HCT116 (cell line): Measurements from ENCODE around the gene DDO. TPM values are rescaled to one million over a fixed set of nuclear protein-coding genes. Genes with fewer than 3 reads are reported as not detected.

Source experiments
- ATAC-seq: fragments of 200-7000 bp; cut with Tn5 transposase; 2 replicates; pipeline ENCODE4 v1.9.1; 2020; ENCODE audit warnings: mild to moderate bottlenecking, moderate library complexity
- Bru-seq: library from RNA; stranded (reverse); fragments of 400-500 nt; gene quantifications from one replicate; lab custom pipeline; 2021; lab: Mats Ljungman, UMichigan
- BruChase-seq, 2 experiments: library from RNA; stranded (reverse); fragments of 400-500 nt; gene quantifications; one replicate each; lab custom pipeline; 2021; lab: Mats Ljungman, UMichigan
- BruUV-seq: library from RNA; stranded (reverse); fragments of 400-500 nt; replicated peaks from 2 replicates; lab custom pipeline; 2021; lab: Mats Ljungman, UMichigan
- CTCF ChIA-PET: fragments of 300-600 bp; sonication (Branson Sonifier 250); formaldehyde crosslinking; loops from one replicate; lab custom pipeline; 2021; ENCODE audit warnings: antibody characterized with exemption; lab: Charles Lee
- POLR2A ChIA-PET: fragments of 300-600, 350-600 bp; sonication (Branson Sonifier 250); formaldehyde crosslinking; loops from one replicate; lab custom pipeline; 2021; ENCODE audit warnings: antibody characterized with exemption; lab: Charles Lee
- RAD21 ChIA-PET, 2 experiments: fragments of 300-600 bp; sonication (Branson Sonifier 250); formaldehyde crosslinking; loops; one replicate each; lab custom pipeline; 2023; ENCODE audit warnings: low total read pairs in 2 of 2; ENCODE audit not compliant: uncharacterized antibody in 2 of 2, unreplicated experiment in 2 of 2, low non-redundant PET in 1 of 2; lab: Charles Lee
- DNase-seq: peaks from one replicate; pipeline ENCODE4 v3.0.0-alpha.2; 2010; ENCODE audit warnings: low read depth, low spot score
- H2AFZ ChIP-seq: fragments of 200-600 bp; shearing (Covaris generic), sonication (generic); 2 replicates; pipeline ENCODE4 v1.6.1; 2017; ENCODE audit warnings: low read depth, mixed run types, mixed read lengths, antibody characterized with exemption, low read length; ENCODE audit not compliant: poor library complexity, severe bottlenecking
- H3K27ac ChIP-seq: 2 replicates; pipeline ENCODE4 v1.5.1; 2012; ENCODE audit warnings: low read depth, low read length
- H3K27me3 ChIP-seq: fragments of 200-600 bp; sonication (generic); 2 replicates; pipeline ENCODE4 v1.6.1; 2016; ENCODE audit warnings: mixed run types, low read length, mixed read lengths; ENCODE audit not compliant: insufficient read depth
- H3K36me3 ChIP-seq, 2 experiments: fragments of 200-500 bp in 1 of 2; fragments of 200-600 bp in 1 of 2; sonication (Bioruptor generic) in 1 of 2; sonication (generic) in 1 of 2; 2 replicates each; pipeline versions ENCODE4 v1.5.1 to v1.6.1; 2014 to 2016; ENCODE audit warnings: low read length in 2 of 2, inconsistent platforms in 1 of 2, mixed read lengths in 1 of 2, mixed run types in 1 of 2; ENCODE audit not compliant: insufficient read depth in 2 of 2, control insufficient read depth in 1 of 2
- H3K4me1 ChIP-seq, 2 experiments: fragments of 200-600 bp in 1 of 2; sonication (generic) in 1 of 2; 2 replicates each; pipeline versions ENCODE4 v1.5.1 to v1.6.1; 2012 to 2017; ENCODE audit warnings: low read length in 2 of 2, inconsistent platforms in 1 of 2, mild to moderate bottlenecking in 1 of 2, mixed read lengths in 1 of 2, mixed run types in 1 of 2, moderate library complexity in 1 of 2; ENCODE audit not compliant: insufficient read depth in 2 of 2, control insufficient read depth in 1 of 2
- H3K4me2 ChIP-seq: fragments of 200-600 bp; sonication (generic); 2 replicates; pipeline ENCODE4 v1.6.1; 2017; ENCODE audit warnings: mixed run types, low read length, mixed read lengths
- H3K4me3 ChIP-seq, 2 experiments: fragments of 200-600 bp in 1 of 2; sonication (generic) in 1 of 2; replicated peaks in 1 of 2; 2 replicates each; pipeline ENCODE4 v1.5.1; 2011 to 2016; ENCODE audit warnings: low read length in 2 of 2, control low read depth in 1 of 2, low read depth in 1 of 2, mild to moderate bottlenecking in 1 of 2, mixed read lengths in 1 of 2, mixed run types in 1 of 2
- H3K79me2 ChIP-seq: fragments of 200-600 bp; sonication (generic); 2 replicates; pipeline ENCODE4 v1.6.1; 2017; ENCODE audit warnings: mild to moderate bottlenecking, mixed run types, low read length, moderate library complexity, mixed read lengths; ENCODE audit not compliant: insufficient read depth
- H3K9ac ChIP-seq: fragments of 200-600 bp; sonication (generic); 2 replicates; pipeline ENCODE4 v1.6.1; 2016; ENCODE audit warnings: low read length, mixed read lengths
- H3K9me2 ChIP-seq: fragments of 200-600 bp; sonication (generic), shearing (Covaris generic); 2 replicates; pipeline ENCODE4 v1.6.1; 2017; ENCODE audit warnings: mixed run types, mild to moderate bottlenecking, moderate library complexity; ENCODE audit not compliant: insufficient read depth
- H3K9me3 ChIP-seq, 2 experiments: fragments of 200-500 bp in 1 of 2; fragments of 200-600 bp in 1 of 2; sonication (Bioruptor generic) in 1 of 2; sonication (generic) in 1 of 2; 2 replicates each; pipeline ENCODE4 v1.6.1; 2014 to 2017; ENCODE audit warnings: low read length in 2 of 2, mixed read lengths in 2 of 2, inconsistent platforms in 1 of 2, low read depth in 1 of 2, mild to moderate bottlenecking in 1 of 2, mixed run types in 1 of 2, moderate library complexity in 1 of 2; ENCODE audit not compliant: control insufficient read depth in 1 of 2, insufficient read depth in 1 of 2
- H4K20me1 ChIP-seq: fragments of 200-600 bp; sonication (generic), shearing (Covaris generic); 2 replicates; pipeline ENCODE4 v1.6.1; 2017; ENCODE audit warnings: mixed run types, mild to moderate bottlenecking, moderate library complexity; ENCODE audit not compliant: insufficient read depth
- CBX3 ChIP-seq: IDR thresholded peaks from 2 replicates; pipeline ENCODE4 v1.6.1; 2012; ENCODE audit warnings: low read depth
- CEBPB ChIP-seq: IDR thresholded peaks from 2 replicates; pipeline ENCODE4 v1.6.1; 2012; ENCODE audit warnings: low read depth
- EGR1 ChIP-seq: IDR thresholded peaks from 2 replicates; pipeline ENCODE4 v1.6.1; 2012; ENCODE audit warnings: low read depth
- EZH2 ChIP-seq: fragments of 200-600 bp; sonication (generic); IDR thresholded peaks from 2 replicates; pipeline ENCODE4 v1.6.1; 2017; ENCODE audit warnings: antibody characterized with exemption, mixed run types
- MAX ChIP-seq: IDR thresholded peaks from 2 replicates; pipeline ENCODE4 v1.6.1; 2012
- POLR2AphosphoS5 ChIP-seq: IDR thresholded peaks from 2 replicates; pipeline ENCODE4 v1.6.1; 2011; ENCODE audit warnings: mild to moderate bottlenecking, low read depth, low read length, moderate library complexity
- SRF ChIP-seq: IDR thresholded peaks from 2 replicates; pipeline ENCODE4 v1.6.1; 2012; ENCODE audit warnings: low read depth
- TCF7L2 ChIP-seq: IDR thresholded peaks from 2 replicates; pipeline ENCODE4 v1.7.0; 2011; ENCODE audit warnings: borderline replicate concordance, inconsistent platforms; ENCODE audit not compliant: insufficient read depth, insufficient read length; ENCODE audit errors: extremely low read depth
- YY1 ChIP-seq: IDR thresholded peaks from 2 replicates; pipeline ENCODE4 v1.6.1; 2011; ENCODE audit warnings: low read length, low read depth, moderate library complexity, mild to moderate bottlenecking; ENCODE audit not compliant: insufficient replicate concordance; ENCODE audit errors: extremely low read depth
- ZNF274 ChIP-seq: fragments of 200-500 bp; sonication (Bioruptor generic); IDR thresholded peaks from 2 replicates; pipeline ENCODE4 v1.6.1; 2014; ENCODE audit warnings: mild to moderate bottlenecking, low read depth, low read length, inconsistent platforms
- intact Hi-C: fragments of 100-400 bp; cut with micrococcal nuclease; formaldehyde crosslinking; loops from 2 replicates; pipeline ENCODE4 v1.10.0; 2022
- long read RNA-seq: library from polyadenylated mRNA; unstranded; transcript quantifications from one replicate; pipeline ENCODE4 v2.0.0, GENCODE V29; 2021; ENCODE audit not compliant: unreplicated experiment
- polyA plus RNA-seq: library from polyadenylated mRNA; unstranded; fragments of >200 nt; gene quantifications from 2 replicates; pipeline ENCODE4 v1.2.1, GENCODE V29; 2012; ENCODE audit warnings: missing spikeins
- total RNA-seq: library from RNA; stranded (reverse); gene quantifications from one replicate; pipeline ENCODE4 v1.2.1, GENCODE V29; 2021; ENCODE audit not compliant: unreplicated experiment

Gene DDO
- total RNA-seq, result not detected
- polyA plus RNA-seq, result 0.05 TPM in 1 of 2 replicates, not detected in the other
- Bru-seq, nascent RNA, result percentile 16 among the genes with signal in this experiment
- percentile 9 among the genes with signal in this experiment for BruChase-seq, experiment 1, labeled RNA remaining after a 6-hour chase
- BruChase-seq, experiment 2, labeled RNA remaining after a 2-hour chase, result percentile 6 among the genes with signal in this experiment
- long read RNA-seq, result 0 reads

- ChIA-PET POLR2A (no interaction called here), RAD21 (no interaction called here), CTCF (no interaction called here)
- Histone ChIP-seq H3K4me2 (no peak within 1 kb of the TSS), H3K27me3 (0 out of 2 replicates have a peak, but pooled peaks cover 2% of the 10 kb centered on the region), H3K4me3 (no peak within 1 kb of the TSS), H3K27ac (no peak within 1 kb of the TSS), H2AFZ (no peak within 1 kb of the TSS), H3K9me2 (no peaks in the 10 kb centered on the region), H3K79me2 (no peaks in the 10 kb centered on the region), H3K4me1 (no peaks in the 10 kb centered on the region), H3K36me3 (no peaks in the 10 kb centered on the region), H3K9me3 (no peaks in the 10 kb centered on the region), H4K20me1 (no peaks in the 10 kb centered on the region), H3K9ac (no peak within 1 kb of the TSS)
- TF ChIP-seq ZNF274 (no peak), EZH2 (no peak), SRF (no peak)
- BruUV-seq, result no TSS peak
- DNase-seq, result no peak
- intact Hi-C loops, result no loop called here
- ATAC-seq, result no peak
These were observed at the start of gene DDO for GRCh38 chr6:110415086-110415916. Gene DDO (minus strand): TSS chr6:110415575. CDS start chr6:110413462, 2,113 bp downstream.

GRCh38 chr6:110462884-110463481 is 47.6 kb upstream of the DDO start:
- TF ChIP-seq POLR2AphosphoS5 (no peak), EGR1 (no peak), MAX (no peak), EZH2 (no peak), YY1 (no peak), CEBPB (no peak), SRF (no peak), CBX3 (peak; percentile 88), TCF7L2 (no peak)
- BruUV-seq, result no TSS peak
- H2AFZ ChIP-seq, result no peak overlapping the region
- H3K9ac ChIP-seq, result no peak overlapping the region
- H3K4me2 ChIP-seq, result no peak overlapping the region
- H3K9me2 ChIP-seq, result no peaks in the 10 kb centered on the region
- H3K4me1 ChIP-seq, result no peaks in the 10 kb centered on the region
- H3K9me3 ChIP-seq, result no peaks in the 10 kb centered on the region; a peak in 1 of 4 replicates
- DNase-seq, result no peak
- CTCF ChIA-PET, result no interaction called here
- RAD21 ChIA-PET, result no interaction called here
- no peak overlapping the region for H3K4me3 ChIP-seq
- no peak overlapping the region for H3K27ac ChIP-seq
- ATAC-seq, result no peak
- POLR2A ChIA-PET, result no interaction called here
- H3K36me3 ChIP-seq, result no peaks in the 10 kb centered on the region
- no peaks in the 10 kb centered on the region for H4K20me1 ChIP-seq
- H3K27me3 ChIP-seq, result no peaks in the 10 kb centered on the region
- intact Hi-C loops, result no loop called here
- no peaks in the 10 kb centered on the region for H3K79me2 ChIP-seq
